Measurements from ENCODE around the gene TMC8.

DNA sequence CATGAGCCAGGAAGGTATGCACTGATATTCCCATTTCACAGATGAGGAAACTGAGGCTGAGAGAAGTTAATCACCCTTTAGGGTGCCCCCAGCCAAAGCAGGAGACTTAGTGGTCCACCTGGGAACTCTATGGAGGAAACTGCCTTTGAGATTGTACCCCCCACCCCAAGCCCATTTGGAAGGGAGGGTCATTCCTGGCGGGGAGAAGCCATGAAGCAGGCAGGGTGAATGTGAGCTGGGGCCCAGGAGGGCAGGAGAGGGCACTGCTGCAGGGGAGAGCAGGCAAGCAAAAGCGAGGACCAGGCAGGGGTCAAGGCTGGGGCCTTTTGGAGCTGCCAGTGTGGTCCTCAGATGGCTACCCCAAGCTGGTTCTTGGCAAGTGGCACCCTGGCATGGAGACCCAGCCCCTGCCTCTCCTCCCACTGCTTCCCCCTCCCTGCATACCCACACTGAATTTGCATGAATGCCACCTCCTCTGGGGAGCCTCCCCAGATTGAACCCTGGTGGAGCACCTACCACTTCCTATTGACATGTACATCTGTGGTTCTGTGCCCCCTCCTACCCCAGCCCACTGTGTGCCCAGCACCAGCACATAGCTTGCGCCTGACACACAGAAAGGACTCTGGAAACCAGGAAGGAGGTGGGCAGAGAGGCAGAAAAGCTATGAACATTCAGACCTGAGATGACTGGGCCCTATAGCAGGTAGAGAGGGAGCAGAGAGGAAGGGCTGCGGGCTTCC is 1.1 kb upstream of the TMC8 start:
- TF ChIP-seq, protein P1, sequence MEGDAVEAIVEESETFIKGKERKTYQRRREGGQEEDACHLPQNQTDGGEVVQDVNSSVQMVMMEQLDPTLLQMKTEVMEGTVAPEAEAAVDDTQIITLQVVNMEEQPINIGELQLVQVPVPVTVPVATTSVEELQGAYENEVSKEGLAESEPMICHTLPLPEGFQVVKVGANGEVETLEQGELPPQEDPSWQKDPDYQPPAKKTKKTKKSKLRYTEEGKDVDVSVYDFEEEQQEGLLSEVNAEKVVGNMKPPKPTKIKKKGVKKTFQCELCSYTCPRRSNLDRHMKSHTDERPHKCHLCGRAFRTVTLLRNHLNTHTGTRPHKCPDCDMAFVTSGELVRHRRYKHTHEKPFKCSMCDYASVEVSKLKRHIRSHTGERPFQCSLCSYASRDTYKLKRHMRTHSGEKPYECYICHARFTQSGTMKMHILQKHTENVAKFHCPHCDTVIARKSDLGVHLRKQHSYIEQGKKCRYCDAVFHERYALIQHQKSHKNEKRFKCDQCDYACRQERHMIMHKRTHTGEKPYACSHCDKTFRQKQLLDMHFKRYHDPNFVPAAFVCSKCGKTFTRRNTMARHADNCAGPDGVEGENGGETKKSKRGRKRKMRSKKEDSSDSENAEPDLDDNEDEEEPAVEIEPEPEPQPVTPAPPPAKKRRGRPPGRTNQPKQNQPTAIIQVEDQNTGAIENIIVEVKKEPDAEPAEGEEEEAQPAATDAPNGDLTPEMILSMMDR (conservative IDR thresholded peaks at IDR 0.05 in 1 of 2, IDR thresholded peaks at IDR 0.05 in 1 of 2; ENCODE audit: extremely low read depth in 1 of 2, insufficient read depth in 1 of 2, low read depth in 1 of 2, low read length in 2 of 2): no peak
- no peak for TF ChIP-seq EZH2 (IDR thresholded peaks at IDR 0.05; ENCODE audit: borderline replicate concordance, low read length)

Data from mammary epithelial cell (primary cell).